Activated naive CD4-positive, alpha-beta T cell treated with anti-CD3 and anti-CD28 coated beads for 36 hours (primary cell): Measurements from ENCODE around the gene RLN1. TPM values are rescaled to one million over a fixed set of nuclear protein-coding genes. Genes with fewer than 3 reads are reported as not detected.
"Not testable (repeated sequence)": the region's sequence is repeated elsewhere in the genome, so short reads cannot be mapped to it uniquely, and the experiment has no call there.

Source experiments
- CTCF ChIA-PET: fragments of 350-600 bp; sonication (Branson Sonifier 250); formaldehyde crosslinking; loops from one replicate; lab custom pipeline; 2021; ENCODE audit warnings: antibody characterized with exemption; lab: Charles Lee
- DNase-seq: peaks from one replicate; pipeline ENCODE4 v3.0.0-alpha.2; 2020
- H3K27ac Mint-ChIP-seq: one replicate; pipeline ENCODE4 v1.8.0; 2021; ENCODE audit warnings: mild to moderate bottlenecking, mixed read lengths
- H3K27me3 Mint-ChIP-seq: one replicate; pipeline ENCODE4 v1.8.0; 2021; ENCODE audit warnings: low read depth, mixed read lengths
- H3K36me3 Mint-ChIP-seq: one replicate; pipeline ENCODE4 v1.8.0; 2021; ENCODE audit warnings: low read depth, mixed read lengths
- H3K4me1 Mint-ChIP-seq: one replicate; pipeline ENCODE4 v1.8.0; 2021; ENCODE audit warnings: low read depth, mixed read lengths
- H3K4me3 Mint-ChIP-seq: one replicate; pipeline ENCODE4 v1.8.0; 2021; ENCODE audit warnings: mild to moderate bottlenecking, moderate library complexity, mixed read lengths
- H3K9me3 Mint-ChIP-seq: one replicate; pipeline ENCODE4 v1.8.0; 2021; ENCODE audit warnings: mixed read lengths
- intact Hi-C: fragments of 100-400 bp; cut with micrococcal nuclease; formaldehyde crosslinking; loops from one replicate; pipeline ENCODE4 v1.15.1; 2023
- total RNA-seq, 2 experiments: library from RNA; stranded (reverse); gene quantifications; one replicate each; pipeline ENCODE4 v1.2.3, GENCODE V29; 2021

The RLN1 gene
- total RNA-seq, 2 experiments from 2014 or later = 0.54 to 0.95 TPM

- peaks cover 15% of the 10 kb centered on the region for H3K36me3 Mint-ChIP-seq
- no peak overlapping the region for H3K27ac Mint-ChIP-seq
- H3K4me1 Mint-ChIP-seq = no peaks in the 10 kb centered on the region
- H3K4me3 Mint-ChIP-seq = no peak overlapping the region
- H3K9me3 Mint-ChIP-seq = peaks cover 20% of the 10 kb centered on the region
- CTCF ChIA-PET = interaction anchor here (0.6 to 1.6 kb wide), 2 partner anchors 11 to 33 kb away, joined by 3 to 4 read pairs; partner anchors contain the start of gene RLN2
- DNase-seq = no peak
- H3K27me3 Mint-ChIP-seq = no peaks in the 10 kb centered on the region
- intact Hi-C loops = no loop called here
These were observed 24.3 kb downstream of the RLN1 start for GRCh38 chr9:5315187-5315923.

- no peaks in the 10 kb centered on the region for H3K4me1 Mint-ChIP-seq
- CTCF ChIA-PET = no interaction called here
- H3K9me3 Mint-ChIP-seq = peaks cover 15% of the 10 kb centered on the region
- H3K27me3 Mint-ChIP-seq = no peaks in the 10 kb centered on the region
- H3K4me3 Mint-ChIP-seq = no peak overlapping the region
- intact Hi-C loops = no loop called here
- no peak for DNase-seq
- H3K36me3 Mint-ChIP-seq = peaks cover 10% of the 10 kb centered on the region
- H3K27ac Mint-ChIP-seq = no peak overlapping the region
These were observed 28.8 kb downstream of the RLN1 start for GRCh38 chr9:5310851-5311250.

DNA sequence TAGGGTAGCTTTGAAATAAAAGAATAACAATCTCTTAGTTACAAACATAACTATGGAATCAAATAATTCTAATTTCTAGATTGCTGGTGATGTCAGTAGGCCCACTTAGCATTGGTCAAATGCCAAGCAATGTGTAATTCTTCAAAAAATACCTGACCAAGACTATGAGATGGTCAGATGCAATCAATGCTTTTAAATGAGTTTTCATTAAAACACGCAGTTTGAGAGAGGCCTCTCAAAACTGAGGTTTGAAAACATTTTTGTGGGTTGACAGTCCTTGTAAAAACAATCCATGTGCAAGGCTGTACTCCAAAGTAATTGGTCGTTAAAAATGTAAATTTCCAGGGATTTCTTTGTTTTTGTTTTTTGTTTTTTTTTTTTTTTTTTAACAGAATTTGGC lies 33.9 kb downstream of the RLN1 start:
- peaks cover 18% of the 10 kb centered on the region for H3K4me1 Mint-ChIP-seq
- H3K36me3 Mint-ChIP-seq = no peaks in the 10 kb centered on the region
- intact Hi-C loops = no loop called here
- no peaks in the 10 kb centered on the region for H3K27me3 Mint-ChIP-seq
- CTCF ChIA-PET = no interaction called here
- no peak overlapping the region for H3K4me3 Mint-ChIP-seq
- H3K9me3 Mint-ChIP-seq = no peaks in the 10 kb centered on the region
- H3K27ac Mint-ChIP-seq = no peak overlapping the region
- DNase-seq = no peak

DNA sequence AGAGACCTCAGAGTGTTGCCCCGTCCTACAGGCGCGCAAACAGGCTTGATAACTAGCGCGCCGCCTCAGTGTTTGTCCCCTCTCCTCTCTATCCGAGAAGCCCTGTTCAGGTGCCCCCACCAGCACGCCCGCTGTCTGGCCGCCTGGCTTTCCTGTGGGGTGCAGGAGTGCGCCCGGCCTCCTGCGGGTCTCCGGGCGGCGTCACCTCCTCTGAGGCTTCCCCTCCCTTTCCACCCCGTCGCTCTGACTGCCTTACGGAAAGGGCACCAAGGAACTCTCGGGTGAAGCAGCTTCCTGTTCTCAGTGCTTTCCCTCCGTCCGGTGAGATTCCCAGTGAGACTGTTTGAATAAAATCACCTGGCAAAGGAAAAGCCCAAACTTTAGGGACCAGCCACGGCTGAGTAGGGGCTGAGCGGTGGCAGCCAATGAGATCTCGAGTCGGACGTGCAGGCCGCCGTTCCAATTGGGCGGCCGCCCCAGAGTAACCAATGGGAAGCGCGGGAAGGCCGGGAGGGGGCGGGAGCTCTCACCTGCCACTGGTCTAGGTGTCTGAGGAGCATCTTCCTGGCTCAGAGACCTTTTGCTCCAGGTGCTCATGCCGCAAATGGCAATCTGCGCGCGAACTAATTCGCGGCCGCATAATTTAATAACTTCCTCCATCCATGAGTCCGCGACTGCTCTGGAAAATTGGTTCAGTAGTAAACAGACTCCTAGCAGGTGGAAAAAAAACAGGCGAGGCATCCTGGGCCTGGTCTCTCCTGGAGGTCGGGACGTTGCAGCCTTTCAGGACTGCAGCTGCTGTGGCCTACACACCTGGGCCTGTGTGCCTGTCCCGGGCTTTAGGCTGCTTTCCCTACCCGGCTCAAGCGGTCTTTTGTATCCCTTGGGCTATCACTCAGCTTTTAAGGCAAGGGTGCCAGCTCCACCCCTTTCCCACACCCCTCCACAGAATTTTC lies 35.6 kb downstream of the RLN1 start, which contains the start of gene RLN2:
RLN2 (minus strand) TSS at position 877 of the 956 bp plus-strand sequence; CDS start at position 741, 136 bp downstream.
- not testable (repeated sequence) for H3K27ac Mint-ChIP-seq, H3K9me3 Mint-ChIP-seq, H3K27me3 Mint-ChIP-seq, H3K36me3 Mint-ChIP-seq, DNase-seq
- CTCF ChIA-PET = interaction anchor here (1.0 kb wide), 1 partner anchor 10 kb away, joined by 3 read pairs; no protein-coding TSS in a partner anchor
- intact Hi-C loops = loop anchor here (5.0 kb wide), 1 partner anchor 33 kb away; the partner anchor contains the start of gene RLN1
- Mint-ChIP-seq H3K4me3 (peak within 1 kb of the TSS; percentile 15), H3K4me1 (peaks cover 18% of the 10 kb centered on the region)

- intact Hi-C loops = loop anchor here (5.0 kb wide), 1 partner anchor 36 kb away; the partner anchor contains the start of gene RLN1
- CTCF ChIA-PET = no interaction called here
- Mint-ChIP-seq H3K9me3 (peaks cover 4% of the 10 kb centered on the region), H3K4me3 (peak overlapping the region; percentile 6), H3K27ac (no peak overlapping the region), H3K36me3 (peaks cover 8% of the 10 kb centered on the region), H3K27me3 (no peaks in the 10 kb centered on the region), H3K4me1 (peaks cover 18% of the 10 kb centered on the region)
- DNase-seq = peak; percentile 27
These were observed 38.1 kb downstream of the RLN1 start for GRCh38 chr9:5301544-5301943.

DNA sequence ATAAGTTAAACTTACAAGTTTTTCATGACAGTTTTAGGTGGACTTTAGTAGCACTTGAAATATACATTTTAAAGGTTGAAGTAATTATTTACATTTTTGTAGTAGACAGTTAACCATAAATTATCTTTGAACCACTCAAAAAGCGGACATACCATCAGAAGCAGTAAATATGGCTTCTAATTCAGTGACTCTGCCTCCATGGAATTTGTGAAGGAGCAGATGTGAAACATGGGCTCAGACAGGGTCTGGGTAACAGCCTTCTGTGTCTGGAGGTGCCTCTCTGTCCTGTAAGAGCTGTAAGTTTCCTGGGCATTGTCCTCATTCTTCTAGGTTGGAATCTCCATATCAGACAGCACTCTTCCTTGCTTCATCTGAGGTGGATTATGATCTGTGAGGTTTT lies 47.5 kb downstream of the RLN1 start:
- Mint-ChIP-seq H3K27ac (no peak overlapping the region), H3K4me1 (no peaks in the 10 kb centered on the region), H3K4me3 (no peak overlapping the region), H3K36me3 (peaks cover 16% of the 10 kb centered on the region), H3K9me3 (peaks cover 33% of the 10 kb centered on the region), H3K27me3 (no peaks in the 10 kb centered on the region)
- intact Hi-C loops = no loop called here
- CTCF ChIA-PET = interaction anchor here (0.6 kb wide), 2 partner anchors 150 to 188 kb away, joined by 3 read pairs; no protein-coding TSS in a partner anchor
- no peak for DNase-seq

DNA sequence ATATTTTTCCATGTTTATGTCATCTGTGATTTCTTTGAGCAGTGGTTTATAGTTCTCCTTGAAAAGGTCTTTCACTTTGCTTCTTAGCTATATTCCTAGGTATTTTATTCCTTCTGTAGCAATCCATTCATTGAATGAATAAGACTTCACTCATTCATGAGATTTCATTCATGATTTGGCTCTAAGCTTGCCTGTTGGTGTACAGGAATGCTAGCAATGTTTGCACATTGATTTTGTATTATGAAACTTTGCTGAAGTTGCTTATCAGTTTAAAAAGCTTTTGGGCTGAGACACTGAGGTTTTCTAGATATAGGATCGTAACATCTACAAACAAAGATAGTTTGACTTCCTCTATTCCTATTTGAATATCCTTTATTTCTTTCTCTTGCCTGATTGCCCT lies 51.1 kb downstream of the RLN1 start:
- CTCF ChIA-PET = no interaction called here
- DNase-seq = no peak
- intact Hi-C loops = no loop called here

DNA sequence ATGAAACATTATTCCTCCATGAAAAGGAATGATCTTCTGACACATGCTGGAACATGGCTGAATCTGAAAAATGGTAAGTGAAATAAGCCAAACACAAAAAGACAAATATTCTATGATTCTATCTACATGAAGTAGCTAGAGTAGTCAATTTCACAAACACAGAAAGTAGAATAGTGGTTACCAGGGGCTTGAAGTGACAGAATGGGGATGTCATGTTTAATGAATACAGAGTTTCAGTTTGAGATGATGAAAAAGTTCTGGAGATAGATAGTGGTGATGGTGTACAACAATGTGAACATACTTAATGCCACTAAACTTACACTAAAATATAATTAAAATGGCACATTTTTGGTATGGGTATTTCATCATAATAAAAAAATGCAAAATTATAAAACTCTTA lies 53.4 kb downstream of the RLN1 start:
- Mint-ChIP-seq H3K4me1 (peaks cover 3% of the 10 kb centered on the region), H3K9me3 (peaks cover 20% of the 10 kb centered on the region)

More for the DNA sequence above, 51.1 kb downstream of the RLN1 start:
- Mint-ChIP-seq H3K27ac (no peak overlapping the region), H3K36me3 (no peaks in the 10 kb centered on the region), H3K27me3 (no peaks in the 10 kb centered on the region), H3K4me3 (no peak overlapping the region), H3K9me3 (peaks cover 20% of the 10 kb centered on the region), H3K4me1 (peaks cover 3% of the 10 kb centered on the region)

More for the DNA sequence above, 53.4 kb downstream of the RLN1 start:
- Mint-ChIP-seq H3K4me3 (no peak overlapping the region), H3K27me3 (no peaks in the 10 kb centered on the region), H3K27ac (no peak overlapping the region), H3K36me3 (no peaks in the 10 kb centered on the region)
- intact Hi-C loops = no loop called here
- CTCF ChIA-PET = interaction anchor here (0.6 kb wide), 1 partner anchor 501 kb away, joined by 3 read pairs; no protein-coding TSS in a partner anchor
- no peak for DNase-seq

Other genes starting within 250 kb of the RLN1 start
- not detected for gene INSL6, start 154.2 kb downstream of the RLN1 start, total RNA-seq
- gene INSL4, start 108.5 kb downstream of the RLN1 start, total RNA-seq = not detected
- gene RLN2, start 35.2 kb downstream of the RLN1 start, total RNA-seq = 1 to 10 TPM; 3.4 to 4.0 TPM
- 10 to 100 TPM; 48.9 to 51.4 TPM for gene PLGRKT, start 98.0 kb upstream of the RLN1 start, total RNA-seq
- 10 to 100 TPM; 14.2 to 15.0 TPM for gene CD274, start 110.7 kb upstream of the RLN1 start, total RNA-seq
- under 1 TPM in 1 of 2 experiments, not detected in 1; 0.10 TPM for gene PDCD1LG2, start 170.7 kb upstream of the RLN1 start, total RNA-seq